Cerebellar cortex (tissue), 1 donor: ENCODE measurements around the gene PSMB9.
"Not testable (repeated sequence)": the region's sequence is repeated elsewhere in the genome, so short reads cannot be mapped to it uniquely, and the experiment has no call there.

ENCODE experiments used
- DNase-seq: peaks from one replicate; pipeline ENCODE4 v3.0.0-alpha.2; 2015; ENCODE audit warnings: low spot score

PSMB9 gene

DNA sequence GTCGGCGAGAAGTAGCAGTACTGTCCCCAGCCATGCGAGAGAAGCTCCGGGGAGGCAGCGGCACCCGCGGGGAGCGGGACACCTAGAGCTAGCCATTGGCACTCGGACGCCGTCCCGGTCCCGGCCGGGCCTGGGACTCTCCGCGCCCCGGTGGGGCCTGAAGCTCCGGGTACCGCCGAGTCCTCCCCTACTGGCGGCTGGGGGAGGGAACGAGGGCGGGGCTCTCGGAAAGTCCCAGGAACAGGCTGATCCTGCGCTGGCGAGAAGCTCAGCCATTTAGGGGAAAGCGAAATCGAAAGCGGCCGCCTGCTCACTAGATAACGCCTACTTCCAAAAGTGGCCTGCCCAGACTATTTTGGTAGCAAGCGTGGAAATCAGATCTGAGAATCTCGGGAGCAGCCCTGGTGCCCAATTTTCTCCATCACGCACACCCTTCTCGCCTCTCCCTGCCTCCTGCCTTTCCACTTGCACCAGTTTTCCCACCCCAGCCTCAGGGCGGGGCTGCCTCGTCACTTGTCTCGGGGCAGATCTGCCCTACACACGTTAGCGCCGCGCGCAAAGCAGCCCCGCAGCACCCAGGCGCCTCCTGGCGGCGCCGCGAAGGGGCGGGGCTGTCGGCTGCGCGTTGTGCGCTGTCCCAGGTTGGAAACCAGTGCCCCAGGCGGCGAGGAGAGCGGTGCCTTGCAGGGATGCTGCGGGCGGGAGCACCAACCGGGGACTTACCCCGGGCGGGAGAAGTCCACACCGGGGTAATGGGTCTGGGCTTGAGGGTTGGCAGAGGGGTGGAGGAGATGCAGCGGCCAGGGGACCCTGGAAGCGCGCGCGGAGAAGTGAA is at the start of gene PSMB9, which contains the start of gene TAP1:
TSS of gene PSMB9 (plus strand) at position 652 of the 835 bp plus-strand sequence. CDS start at position 690, 38 bp downstream.
TSS of gene TAP1 (minus strand) at position 164 of the 835 bp plus-strand sequence. CDS start at position 96, 68 bp downstream.
- peak; percentile 91 for DNase-seq

GRCh38 chr6:32805404-32805803 is 48.6 kb upstream of the PSMB9 start:
- not testable (repeated sequence) for DNase-seq

- no peak for DNase-seq
These were observed 46.9 kb upstream of the PSMB9 start for GRCh38 chr6:32807020-32807580.

GRCh38 chr6:32809171-32809570 is 44.8 kb upstream of the PSMB9 start:
- DNase-seq: no peak

GRCh38 chr6:32814145-32814544 is 39.8 kb upstream of the PSMB9 start:
- DNase-seq: no peak

- no peak for DNase-seq
These were observed 38.9 kb upstream of the PSMB9 start for GRCh38 chr6:32815115-32815514.

DNA sequence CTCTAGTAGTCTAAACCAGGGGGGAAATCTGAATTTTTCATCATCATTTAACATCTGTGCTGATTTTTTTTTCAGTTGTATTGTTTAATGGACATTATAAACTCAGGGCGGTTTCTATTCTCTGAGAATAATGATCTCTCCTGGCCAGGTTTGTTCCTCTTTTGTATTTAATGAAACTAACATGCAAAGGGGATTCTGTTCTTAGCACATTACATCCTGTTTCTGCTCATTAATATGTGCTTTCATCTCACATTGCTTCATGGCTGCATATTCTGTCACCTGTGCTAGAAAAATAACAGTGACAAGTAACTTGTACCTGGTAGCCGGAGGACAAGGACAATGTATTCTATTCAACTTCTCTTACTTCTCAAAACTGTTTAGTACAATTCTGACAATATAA is 38.0 kb upstream of the PSMB9 start:
- no peak for DNase-seq

DNA sequence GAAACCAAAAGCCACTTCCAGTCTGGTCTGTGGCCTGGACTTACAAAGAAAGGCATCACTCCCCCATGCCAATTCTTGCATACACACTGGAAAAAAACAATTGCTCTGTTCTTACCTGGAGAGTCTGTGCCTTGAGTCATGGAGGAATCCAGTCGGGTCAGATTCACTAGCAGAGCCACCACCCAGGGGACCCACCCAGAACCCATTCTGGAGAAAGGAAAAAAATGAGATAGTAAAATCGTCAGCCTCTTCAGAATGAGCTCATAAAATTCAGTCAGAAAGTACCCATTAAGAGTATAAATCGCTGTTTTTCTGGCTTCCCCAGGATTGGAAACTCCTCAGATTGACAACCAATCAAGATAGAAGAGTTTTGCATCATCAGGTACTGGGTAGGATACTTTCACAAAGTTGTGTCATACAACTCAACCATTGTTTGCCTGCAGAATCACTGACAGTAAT is 37.2 kb upstream of the PSMB9 start, which contains the start of gene HLA-DOB:
TSS of gene HLA-DOB (minus strand) at position 257 of the 459 bp plus-strand sequence. CDS start at position 206, 51 bp downstream.
- DNase-seq: peak; percentile 8

DNA sequence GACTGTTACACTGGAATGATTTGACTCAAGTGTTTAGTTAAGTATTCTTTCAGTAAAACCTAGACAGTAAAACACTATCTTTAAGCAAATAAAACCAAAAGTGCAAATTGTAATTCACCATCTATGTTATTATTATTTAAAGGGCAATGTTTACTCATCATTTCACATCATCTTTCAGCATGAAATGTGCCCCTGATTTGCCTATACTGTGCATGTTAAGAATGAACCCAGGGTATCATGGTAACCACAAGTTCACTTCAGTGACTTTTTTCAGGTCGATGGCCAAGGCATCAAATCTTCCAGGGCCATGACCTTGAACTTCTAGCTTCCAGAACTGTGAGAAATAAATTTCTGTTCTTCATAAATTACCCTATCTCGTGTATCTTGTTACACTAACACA is 35.1 kb upstream of the PSMB9 start:
- DNase-seq: no peak

GRCh38 chr6:32819729-32820128 is 34.3 kb upstream of the PSMB9 start:
- DNase-seq: no peak

DNA sequence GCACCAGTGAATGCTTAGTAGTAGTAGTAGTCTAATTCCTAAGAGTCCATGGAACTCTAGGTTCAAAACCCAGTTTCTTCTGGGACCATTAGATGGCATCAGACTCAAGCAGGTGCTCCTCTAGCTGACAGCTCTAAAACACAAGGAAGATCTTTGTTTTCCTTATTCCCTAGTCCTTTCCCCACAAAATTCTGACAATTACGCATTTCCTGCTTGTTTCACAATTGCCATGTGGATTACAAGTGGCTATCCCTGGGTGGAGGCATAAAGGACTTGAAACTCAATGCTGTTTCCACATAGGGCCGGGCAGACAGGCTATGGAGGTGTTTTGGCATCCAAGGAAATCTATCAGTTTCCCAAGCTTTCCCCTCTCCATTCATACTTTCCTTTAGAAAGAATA is 28.0 kb upstream of the PSMB9 start:
- DNase-seq: peak; percentile 44

- DNase-seq: no peak
These were observed 27.0 kb upstream of the PSMB9 start for GRCh38 chr6:32827025-32827424.

GRCh38 chr6:32829495-32829894 is 24.5 kb upstream of the PSMB9 start:
- no peak for DNase-seq

DNA sequence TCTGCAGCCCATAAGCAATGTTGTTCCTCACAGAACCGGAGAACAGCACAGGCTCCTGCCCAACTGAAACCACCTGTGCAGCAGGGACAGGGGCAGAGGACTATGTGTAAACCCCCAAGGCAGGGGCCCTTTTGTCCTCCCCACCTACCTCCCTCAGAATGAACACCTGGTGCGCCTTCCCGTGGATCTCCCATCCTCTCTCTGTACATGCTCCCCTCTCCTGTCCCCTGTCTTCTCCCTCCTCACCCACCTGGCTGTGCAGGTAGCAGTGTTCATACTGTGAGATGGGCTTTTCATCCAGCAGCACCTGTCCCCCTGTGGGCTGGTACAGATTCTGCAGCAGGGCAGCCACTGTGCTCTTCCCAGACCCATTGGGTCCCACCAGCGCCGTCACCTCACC is 24.0 kb upstream of the PSMB9 start:
- DNase-seq: no peak

GRCh38 chr6:32830936-32831335 is 23.1 kb upstream of the PSMB9 start:
- no peak for DNase-seq

DNA sequence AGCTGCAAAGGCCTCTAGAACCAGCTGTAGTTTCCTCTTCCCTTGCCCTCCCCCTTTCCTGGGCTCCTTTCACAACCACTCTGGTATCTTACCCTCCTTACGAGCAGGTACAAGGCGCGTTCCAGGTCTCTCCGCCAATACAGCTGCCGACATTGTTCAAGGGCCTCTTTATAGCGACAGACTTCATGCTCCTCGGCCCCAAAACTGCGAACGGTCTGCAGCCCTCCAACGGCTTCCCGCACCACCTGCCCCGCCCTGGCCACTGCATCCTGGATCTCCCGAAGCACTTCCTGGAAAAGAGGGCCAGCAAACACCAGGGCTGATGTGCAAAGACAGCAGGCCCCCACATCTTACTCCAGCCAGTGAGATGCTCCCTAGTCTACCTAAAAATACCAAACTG is 21.5 kb upstream of the PSMB9 start:
- DNase-seq: no peak

GRCh38 chr6:32833664-32834063 is 20.3 kb upstream of the PSMB9 start:
- DNase-seq: no peak

GRCh38 chr6:32835167-32835893 is 18.7 kb upstream of the PSMB9 start:
- DNase-seq: no peak

GRCh38 chr6:32836873-32837272 is 17.1 kb upstream of the PSMB9 start:
- no peak for DNase-seq

- peak; percentile 15 for DNase-seq
These were observed 16.3 kb upstream of the PSMB9 start for GRCh38 chr6:32837651-32838113.

- peak; percentile 90 for DNase-seq
These were observed 15.7 kb upstream of the PSMB9 start, which contains the start of gene TAP2 for GRCh38 chr6:32838114-32838958. Gene TAP2, minus strand, starts transcription at chr6:32838739. Its CDS starts 506 bp downstream, at chr6:32838233.
